ENCODE data around the gene PDCD11.

- TF ChIP-seq, protein P1, sequence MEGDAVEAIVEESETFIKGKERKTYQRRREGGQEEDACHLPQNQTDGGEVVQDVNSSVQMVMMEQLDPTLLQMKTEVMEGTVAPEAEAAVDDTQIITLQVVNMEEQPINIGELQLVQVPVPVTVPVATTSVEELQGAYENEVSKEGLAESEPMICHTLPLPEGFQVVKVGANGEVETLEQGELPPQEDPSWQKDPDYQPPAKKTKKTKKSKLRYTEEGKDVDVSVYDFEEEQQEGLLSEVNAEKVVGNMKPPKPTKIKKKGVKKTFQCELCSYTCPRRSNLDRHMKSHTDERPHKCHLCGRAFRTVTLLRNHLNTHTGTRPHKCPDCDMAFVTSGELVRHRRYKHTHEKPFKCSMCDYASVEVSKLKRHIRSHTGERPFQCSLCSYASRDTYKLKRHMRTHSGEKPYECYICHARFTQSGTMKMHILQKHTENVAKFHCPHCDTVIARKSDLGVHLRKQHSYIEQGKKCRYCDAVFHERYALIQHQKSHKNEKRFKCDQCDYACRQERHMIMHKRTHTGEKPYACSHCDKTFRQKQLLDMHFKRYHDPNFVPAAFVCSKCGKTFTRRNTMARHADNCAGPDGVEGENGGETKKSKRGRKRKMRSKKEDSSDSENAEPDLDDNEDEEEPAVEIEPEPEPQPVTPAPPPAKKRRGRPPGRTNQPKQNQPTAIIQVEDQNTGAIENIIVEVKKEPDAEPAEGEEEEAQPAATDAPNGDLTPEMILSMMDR (IDR thresholded peaks at IDR 0.05): no peak
- TF ChIP-seq FOXJ3 (CRISPR knock-in tag; IDR thresholded peaks at IDR 0.05; ENCODE audit: borderline replicate concordance) (no peak), FOXK1 (CRISPR knock-in tag; IDR thresholded peaks at IDR 0.05) (no peak), ZBTB43 (CRISPR knock-in tag; IDR thresholded peaks at IDR 0.05) (no peak), ZNF121 (CRISPR knock-in tag; IDR thresholded peaks at IDR 0.05) (no peak), NFYB (CRISPR knock-in tag; conservative IDR thresholded peaks at IDR 0.05; ENCODE audit: low read depth) (no peak), TP53 (CRISPR knock-in tag; IDR thresholded peaks at IDR 0.05) (no peak)
- TF ChIP-seq, protein P2, sequence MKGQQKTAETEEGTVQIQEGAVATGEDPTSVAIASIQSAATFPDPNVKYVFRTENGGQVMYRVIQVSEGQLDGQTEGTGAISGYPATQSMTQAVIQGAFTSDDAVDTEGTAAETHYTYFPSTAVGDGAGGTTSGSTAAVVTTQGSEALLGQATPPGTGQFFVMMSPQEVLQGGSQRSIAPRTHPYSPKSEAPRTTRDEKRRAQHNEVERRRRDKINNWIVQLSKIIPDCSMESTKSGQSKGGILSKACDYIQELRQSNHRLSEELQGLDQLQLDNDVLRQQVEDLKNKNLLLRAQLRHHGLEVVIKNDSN (CRISPR knock-in tag; IDR thresholded peaks at IDR 0.05): no peak
- TF ChIP-seq, protein P3, sequence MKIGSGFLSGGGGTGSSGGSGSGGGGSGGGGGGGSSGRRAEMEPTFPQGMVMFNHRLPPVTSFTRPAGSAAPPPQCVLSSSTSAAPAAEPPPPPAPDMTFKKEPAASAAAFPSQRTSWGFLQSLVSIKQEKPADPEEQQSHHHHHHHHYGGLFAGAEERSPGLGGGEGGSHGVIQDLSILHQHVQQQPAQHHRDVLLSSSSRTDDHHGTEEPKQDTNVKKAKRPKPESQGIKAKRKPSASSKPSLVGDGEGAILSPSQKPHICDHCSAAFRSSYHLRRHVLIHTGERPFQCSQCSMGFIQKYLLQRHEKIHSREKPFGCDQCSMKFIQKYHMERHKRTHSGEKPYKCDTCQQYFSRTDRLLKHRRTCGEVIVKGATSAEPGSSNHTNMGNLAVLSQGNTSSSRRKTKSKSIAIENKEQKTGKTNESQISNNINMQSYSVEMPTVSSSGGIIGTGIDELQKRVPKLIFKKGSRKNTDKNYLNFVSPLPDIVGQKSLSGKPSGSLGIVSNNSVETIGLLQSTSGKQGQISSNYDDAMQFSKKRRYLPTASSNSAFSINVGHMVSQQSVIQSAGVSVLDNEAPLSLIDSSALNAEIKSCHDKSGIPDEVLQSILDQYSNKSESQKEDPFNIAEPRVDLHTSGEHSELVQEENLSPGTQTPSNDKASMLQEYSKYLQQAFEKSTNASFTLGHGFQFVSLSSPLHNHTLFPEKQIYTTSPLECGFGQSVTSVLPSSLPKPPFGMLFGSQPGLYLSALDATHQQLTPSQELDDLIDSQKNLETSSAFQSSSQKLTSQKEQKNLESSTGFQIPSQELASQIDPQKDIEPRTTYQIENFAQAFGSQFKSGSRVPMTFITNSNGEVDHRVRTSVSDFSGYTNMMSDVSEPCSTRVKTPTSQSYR (CRISPR knock-in tag; IDR thresholded peaks at IDR 0.05): no peak
- TF ChIP-seq, protein P4, sequence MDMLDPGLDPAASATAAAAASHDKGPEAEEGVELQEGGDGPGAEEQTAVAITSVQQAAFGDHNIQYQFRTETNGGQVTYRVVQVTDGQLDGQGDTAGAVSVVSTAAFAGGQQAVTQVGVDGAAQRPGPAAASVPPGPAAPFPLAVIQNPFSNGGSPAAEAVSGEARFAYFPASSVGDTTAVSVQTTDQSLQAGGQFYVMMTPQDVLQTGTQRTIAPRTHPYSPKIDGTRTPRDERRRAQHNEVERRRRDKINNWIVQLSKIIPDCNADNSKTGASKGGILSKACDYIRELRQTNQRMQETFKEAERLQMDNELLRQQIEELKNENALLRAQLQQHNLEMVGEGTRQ (CRISPR knock-in tag; IDR thresholded peaks at IDR 0.05): no peak
Observed at GRCh38 chr10:103439776-103440175, 43.4 kb downstream of the PDCD11 start.
